D341Med (cell line): ENCODE results near the gene ZNF580.

Experiments used
- DNase-seq: peaks from one replicate; pipeline ENCODE4 v3.0.0; 2012; ENCODE audit warnings: low spot score

The ZNF580 gene

DNA sequence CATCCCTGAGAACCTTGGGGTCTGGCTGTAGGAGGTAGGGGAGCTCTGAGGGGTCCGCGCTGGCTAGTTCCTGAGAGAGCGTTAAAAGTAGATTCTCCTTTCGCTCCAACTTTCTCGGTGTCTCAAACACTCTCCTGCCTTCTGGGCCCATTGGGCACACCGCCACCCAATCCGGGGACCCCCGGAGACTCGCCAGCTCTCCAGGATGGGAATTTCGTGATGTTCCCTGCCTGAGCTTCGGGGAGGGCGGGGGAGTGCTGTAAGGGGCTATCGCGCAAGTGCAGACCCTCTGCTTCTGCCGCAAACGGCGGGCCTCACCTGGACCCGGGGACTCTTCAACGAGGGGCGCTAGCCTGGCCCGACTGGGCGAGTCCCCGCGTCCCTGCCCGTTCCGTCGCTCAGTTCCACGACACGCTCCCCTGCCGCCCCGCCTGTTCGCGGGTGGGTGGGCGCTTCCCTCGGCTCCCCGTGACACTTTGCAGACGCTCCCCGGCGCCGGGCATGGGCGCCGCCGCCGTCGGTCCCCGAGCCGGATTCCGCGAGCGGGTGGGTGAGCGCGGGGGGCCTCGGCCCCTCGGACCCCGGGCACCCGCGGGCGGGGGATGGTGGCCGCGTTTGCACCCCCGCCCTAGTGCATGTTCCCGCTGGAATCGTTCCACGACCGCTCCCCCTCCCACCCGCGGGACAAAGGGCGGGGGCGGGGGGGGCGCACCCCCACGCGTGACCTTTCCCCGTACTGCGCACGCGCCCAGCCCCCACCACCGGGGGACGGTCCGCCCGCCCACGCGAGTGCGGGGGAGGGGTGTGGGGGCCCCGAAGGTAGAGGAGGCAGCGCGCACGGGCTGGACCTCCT lies 7.2 kb downstream of the ZNF580 start, which contains the start of gene CCDC106:
Gene CCDC106 (plus strand): TSS at position 481 of the 853 bp plus-strand sequence. CDS start 835 bp downstream, outside the sequence.
- peak; percentile 86 for DNase-seq

DNA sequence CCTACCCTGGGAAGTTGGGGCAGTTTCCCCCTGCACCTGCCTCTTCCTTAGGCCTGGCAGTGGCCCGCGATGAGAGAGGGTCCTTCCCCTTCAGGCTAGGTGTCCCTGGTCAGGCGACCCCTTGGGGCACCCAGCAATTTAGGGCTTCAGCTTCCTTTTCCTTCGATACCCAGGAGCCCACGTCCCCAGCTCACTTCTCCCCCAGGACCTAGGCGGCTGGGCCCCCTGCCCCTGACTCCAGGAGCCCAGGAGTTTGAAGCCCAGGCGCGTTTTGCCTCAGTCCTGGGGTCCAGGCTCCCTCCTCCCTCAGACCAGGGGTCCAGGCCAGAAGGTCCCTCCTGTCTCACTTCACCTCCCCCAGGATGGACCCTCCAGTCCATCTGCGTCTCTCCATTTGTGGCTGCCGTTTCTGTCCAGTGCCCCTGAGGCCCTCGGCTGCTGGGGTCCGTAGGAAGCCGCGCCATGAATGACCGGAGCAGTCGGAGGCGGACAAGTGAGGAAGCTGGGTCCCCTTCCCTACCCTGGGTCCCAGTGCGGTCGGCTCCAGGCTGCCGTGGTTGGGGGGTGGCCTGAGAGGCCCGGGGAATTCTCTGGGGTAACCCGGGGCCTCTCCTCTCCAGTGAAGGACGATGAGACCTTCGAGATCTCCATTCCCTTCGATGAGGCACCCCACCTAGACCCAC lies 7.9 kb downstream of the ZNF580 start:
- DNase-seq: no peak

DNA sequence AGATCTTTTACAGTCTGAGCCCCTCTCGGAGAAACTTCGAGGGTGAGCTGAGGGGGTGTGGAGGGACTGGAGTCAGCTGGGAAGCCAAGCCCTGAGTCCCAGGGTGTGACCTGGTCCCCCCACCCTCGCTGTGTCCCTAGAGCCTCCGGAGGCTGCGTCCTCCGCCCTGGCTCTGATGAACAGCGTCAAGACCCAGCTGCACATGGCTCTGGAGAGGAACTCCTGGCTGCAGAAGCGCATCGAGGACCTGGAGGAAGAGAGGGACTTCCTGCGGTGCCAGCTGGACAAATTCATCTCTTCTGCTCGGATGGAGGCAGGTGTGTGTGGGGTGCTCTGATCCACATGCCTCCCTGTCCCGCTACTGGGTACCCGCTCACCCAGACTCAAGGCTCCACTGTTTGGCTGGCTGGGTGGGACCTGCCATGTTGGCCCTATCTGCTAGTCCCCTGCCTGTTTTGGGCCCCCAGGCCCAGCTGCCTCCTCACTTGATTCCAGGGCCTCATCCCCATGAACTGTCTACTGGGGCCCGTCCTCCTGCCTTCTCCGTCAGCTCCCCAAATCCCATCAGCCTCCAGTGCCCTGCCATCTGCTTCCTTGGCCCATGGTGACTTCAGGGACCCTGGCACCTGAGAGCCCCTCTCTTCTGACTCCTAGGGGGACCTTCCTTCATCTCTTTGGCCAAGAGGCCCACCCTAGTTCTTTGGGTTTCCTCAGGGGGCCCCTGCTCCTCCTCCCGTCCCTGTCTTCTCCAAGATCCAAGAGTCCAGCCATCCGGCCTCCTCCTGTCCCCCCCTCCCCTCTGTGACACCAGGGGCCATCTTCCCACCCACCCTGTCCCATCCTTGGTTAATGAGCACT lies 8.7 kb downstream of the ZNF580 start:
- DNase-seq: no peak

DNA sequence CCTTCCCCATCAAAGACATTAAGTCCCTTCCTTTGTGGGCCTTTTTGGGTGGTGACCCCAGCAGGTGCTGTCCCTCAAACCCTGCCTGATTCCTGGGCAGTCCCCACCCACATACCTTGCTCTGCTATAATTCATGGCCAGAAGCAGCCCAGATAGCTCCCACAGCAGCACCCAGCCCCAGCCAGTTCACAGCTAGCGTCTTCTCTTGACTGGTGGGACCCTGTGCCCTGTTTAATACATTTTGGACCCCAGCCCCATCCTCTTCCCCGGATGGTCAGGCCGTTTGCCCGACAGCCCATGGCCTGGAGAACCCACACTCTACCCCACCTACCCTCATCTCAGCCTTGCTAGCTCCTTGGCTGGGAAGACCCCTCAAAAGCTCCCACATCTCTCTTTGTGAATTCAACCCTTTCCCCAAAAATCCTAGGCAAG lies 9.3 kb downstream of the ZNF580 start:
- no peak for DNase-seq

DNA sequence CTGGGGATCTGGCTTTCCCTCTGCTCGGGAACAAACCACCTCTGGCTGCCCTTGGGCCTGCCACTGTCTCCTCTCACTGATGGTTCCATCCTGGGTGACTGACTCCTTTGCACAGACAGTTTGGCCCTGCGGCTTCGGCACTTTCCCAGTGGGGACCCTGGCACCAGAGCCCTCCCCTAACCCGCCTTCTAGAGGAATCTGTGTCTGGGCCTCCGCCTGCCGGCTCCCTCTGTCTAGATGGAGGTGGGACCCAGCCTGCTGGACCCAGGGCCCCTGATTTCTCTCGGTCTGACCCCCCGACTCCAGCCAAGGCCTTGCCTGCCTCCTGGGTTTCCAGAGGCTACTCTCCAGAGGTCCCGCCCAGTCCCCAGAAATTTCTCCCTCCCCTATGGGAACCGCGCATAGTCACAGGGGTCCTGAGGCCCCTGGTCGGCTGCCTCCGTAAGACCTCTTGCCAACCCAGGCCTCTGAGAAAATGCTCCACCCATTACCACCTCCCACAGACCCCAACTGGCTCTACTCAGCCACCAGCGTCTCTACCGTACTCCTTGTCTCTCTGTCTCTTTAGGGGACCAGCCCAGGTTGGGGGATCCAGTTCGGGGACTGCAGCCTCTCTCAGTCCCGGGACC lies 9.9 kb downstream of the ZNF580 start:
- no peak for DNase-seq

DNA sequence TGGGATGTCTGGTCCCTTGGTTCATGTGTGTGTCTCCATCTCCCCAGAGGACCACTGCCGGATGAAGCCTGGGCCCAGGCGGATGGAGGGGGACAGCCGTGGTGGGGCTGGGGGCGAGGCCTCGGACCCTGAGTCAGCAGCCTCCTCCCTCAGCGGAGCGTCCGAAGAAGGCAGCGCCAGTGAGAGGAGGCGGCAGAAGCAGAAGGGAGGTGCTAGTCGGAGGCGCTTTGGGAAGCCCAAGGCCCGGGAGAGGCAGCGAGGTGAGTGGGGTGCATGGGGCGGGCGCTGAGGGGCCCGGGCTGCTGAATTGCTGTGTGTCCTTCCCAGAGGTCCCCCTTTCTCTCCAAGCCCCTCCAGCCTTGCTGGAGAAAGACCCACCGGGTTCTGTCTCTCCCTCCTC lies 10.4 kb downstream of the ZNF580 start:
- DNase-seq: no peak

DNA sequence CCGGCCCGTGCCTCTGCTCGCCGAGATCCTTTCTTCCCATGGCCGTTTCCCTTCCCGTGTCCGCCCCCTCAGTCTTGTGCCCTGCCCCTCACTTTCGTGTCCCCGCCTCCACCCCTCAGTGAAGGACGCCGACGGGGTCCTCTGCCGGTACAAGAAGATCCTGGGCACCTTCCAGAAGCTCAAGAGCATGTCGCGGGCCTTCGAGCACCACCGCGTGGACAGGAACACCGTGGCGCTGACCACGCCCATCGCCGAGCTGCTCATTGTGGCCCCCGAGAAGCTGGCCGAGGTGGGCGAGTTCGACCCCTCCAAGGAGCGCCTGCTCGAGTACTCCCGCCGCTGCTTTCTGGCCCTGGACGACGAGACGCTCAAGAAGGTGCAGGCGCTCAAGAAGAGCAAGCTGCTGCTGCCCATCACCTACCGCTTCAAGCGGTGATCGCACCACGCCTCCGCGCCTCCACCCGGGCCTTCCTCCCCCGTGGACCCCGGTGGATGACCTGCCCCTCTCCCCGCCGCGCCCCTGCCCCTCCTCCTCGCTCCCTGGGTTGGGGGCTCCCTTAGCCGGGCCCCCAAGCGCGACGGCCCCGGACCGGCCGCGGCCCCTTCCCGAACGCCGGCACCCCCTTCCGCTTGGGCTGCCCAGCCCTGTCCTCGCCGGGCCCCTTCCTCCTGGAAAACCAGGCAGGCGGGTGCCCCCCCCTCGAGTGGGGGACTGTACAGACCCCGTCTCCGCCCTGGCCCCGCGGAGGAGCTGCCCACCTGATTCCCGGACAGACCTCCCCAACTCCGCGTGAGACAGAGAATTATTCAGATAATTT lies 11.7 kb downstream of the ZNF580 start:
- DNase-seq: no peak

DNA sequence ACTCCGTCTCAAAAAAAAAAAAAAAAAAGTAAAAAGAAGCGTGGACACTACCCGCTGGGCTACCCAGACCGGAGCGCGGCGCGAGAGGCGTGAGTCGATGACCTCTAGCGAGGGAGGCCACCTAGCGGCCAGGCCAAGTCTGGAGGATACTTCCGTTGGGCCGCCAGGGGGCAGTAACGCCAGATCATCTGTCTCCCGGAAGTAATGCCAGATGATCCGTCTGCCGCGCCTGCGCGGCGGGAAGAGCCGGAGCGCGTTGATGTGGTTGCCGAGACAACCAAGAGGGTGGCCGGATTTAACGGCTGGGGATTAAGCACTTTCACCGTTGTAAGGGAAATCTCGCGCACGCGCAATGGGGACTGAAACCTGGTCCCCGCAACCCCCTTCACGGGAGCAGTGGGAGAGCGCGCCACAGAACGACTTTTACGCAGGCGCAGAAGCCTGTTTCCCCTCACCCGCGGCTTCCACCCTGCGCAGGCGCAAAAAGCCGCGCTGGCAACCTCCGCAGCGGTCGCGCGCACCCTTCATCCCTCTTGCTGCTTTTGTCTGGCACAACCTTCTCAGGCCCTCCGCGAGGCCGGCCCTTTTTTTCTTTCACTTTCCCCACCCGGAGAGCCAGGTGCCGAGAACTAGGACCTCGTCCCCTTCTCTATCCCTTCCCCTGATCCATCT lies 13.0 kb downstream of the ZNF580 start:
- DNase-seq: peak; percentile 92

DNA sequence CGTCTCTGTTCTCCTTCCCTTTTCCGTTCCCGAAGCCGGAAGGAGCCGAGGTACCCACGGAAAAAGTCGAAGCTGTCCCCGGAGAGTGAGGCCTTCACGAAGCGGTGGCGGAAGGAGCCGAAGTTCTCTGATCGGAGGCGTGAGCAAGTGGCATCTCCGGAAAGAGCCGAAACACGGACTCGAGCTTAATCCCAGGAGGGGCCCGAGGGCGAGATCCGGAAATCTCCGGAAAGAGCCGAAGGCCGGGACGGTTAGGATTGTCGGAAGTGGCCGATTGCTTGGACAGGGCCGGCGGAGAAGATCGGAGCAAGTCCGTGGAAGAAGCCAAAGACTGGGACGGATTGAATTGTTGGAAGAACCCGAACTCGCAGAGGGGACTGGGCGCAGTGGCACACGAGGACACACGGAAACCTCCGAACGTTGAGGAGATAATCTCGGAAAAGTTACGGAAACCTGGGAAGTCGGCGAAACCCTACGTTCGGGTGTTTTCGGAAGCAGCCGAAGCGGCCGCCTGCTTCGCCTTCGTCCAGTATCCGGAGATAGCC lies 13.6 kb downstream of the ZNF580 start:
- DNase-seq: peak; percentile 83

DNA sequence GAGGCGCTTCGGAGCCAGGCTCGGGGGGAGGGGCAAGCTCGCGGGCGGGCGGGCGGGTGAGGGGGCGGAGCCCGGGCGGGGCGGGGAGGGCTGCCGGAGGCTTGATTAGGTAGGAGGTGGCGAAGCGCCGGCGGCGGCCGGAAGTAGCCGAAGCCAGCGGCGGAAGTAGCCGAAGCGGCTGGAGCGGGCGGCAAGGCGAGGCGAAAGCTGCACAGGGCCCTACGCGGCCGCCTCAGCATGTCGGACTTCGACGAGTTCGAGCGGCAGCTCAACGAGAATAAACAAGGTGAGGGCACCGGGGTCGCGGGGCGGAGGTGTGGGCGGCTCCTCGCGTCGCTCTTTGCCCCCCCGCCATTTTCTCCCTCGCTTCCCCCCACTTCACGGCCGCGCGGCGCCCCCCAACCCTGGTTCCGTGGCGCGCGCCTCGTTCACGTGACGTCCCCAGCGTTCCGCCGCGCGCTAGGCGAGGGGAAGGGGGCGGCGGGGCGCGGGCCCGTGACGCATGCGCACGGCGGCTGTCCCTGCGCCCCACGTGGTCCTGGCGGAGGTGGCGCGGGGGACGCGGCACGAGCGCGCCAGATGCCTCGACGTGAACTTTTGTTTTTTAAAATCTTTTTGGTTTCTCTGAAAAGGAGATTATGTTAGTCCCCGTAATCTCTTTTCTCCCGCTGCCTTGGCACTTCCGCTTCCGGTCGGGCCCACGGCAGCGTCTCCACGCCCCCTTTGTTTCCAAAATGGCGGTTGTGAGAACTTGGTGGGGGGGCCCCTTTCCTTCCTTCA lies 14.3 kb downstream of the ZNF580 start, which contains the start of gene U2AF2:
Gene U2AF2 (plus strand): TSS at position 168 of the 780 bp plus-strand sequence. CDS start 70 bp downstream, at position 238.
- peak; percentile 96 for DNase-seq

DNA sequence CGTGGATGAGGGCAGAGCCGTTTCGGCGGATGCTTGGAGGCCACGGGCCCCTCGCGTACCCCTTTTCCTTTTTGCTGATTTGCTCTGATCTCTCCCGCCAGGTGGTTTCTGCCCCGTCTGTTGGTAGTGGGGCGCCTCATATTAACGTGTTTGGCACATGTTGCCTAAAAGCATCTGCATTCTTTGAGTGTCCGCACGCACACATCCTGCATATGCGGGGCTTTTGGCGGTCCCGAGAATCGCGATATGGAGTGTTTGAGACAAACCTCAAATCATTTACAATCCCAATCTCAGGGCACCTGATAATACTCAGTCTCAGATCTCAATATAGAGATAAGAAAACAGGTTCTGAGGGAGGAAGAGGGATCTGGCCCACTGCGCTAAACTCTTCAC lies 14.8 kb downstream of the ZNF580 start:
- DNase-seq: no peak

DNA sequence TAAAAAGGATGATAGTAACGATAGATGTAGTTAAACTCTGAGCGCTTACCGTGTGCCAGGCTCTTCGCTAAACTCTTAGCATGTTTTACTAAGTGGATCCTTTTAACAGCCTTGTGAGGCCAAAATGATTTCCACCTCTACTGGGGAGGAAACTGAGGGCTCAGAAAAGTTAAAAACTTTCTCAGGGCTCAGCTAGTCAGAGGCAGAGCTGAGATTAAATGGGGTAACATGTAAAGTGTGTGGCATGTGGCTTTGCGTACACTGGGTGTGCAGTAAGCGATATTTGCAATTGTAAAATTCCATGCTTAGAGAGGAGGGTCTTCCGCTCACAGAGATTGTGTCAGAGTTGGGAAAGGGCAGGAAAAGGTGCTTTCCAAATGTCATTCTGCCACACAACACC lies 15.8 kb downstream of the ZNF580 start:
- no peak for DNase-seq

DNA sequence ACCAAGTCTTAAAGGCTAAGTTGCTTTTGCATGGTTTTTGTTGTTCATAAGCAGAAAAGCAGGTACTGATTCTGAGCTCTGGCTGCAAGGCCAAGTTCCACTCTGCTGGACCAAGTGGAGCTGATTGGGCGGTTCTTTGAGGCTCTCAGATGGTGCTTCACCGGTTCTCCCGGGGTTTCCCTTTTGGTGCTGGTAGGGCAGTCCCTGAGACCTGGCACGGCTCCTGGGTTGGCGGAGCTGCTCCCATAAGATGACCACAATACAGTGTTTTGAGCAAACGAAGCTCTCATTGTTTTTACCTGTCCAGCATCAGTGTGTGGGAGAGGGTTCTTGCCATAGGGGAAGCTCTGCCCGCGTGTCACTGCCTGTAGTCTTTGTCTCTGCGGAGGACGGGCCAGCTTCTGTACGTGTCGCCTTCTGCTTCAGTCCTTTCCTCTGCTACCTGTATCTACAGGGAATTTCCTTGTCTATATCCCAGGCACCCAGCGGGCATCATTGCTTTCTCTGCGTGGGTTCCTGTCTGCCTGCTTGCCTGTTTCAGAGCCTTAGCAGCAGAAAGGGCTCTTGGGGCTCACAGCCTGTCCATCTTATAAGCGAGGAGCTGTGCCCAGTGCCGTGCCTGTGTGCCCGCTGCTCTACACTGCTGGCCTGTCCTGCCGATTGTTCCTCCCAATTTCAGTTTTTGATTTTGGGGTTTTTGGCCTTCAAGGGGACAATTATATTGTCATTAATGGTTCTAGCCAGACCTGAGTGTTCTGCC lies 16.4 kb downstream of the ZNF580 start:
- no peak for DNase-seq

DNA sequence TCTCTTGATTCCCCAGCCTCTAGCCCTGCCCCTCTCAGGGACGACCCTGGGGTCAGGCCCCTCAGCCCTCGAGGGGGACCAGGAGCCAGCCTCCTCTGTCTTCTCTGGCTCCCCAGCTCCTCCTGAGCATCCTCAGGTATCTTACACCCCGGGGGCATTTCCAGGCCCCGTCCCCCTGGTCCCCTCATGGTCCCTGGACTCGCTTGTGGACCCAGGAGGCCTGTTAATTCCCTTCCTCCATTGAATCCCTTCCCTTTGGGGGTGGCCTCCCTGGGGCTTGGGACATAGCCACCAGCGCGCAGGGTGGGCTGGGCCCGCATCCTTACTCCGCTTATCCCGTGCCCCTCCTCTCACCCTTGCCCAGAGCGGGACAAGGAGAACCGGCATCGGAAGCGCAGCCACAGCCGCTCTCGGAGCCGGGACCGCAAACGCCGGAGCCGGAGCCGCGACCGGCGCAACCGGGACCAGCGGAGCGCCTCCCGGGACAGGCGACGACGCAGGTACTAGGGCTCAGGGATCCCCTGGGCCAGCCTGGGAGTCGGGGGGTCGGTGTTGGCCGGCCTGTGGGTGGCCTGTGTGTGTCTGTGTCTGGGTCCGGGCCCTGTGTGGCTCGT lies 18.2 kb downstream of the ZNF580 start:
- DNase-seq: no peak

DNA sequence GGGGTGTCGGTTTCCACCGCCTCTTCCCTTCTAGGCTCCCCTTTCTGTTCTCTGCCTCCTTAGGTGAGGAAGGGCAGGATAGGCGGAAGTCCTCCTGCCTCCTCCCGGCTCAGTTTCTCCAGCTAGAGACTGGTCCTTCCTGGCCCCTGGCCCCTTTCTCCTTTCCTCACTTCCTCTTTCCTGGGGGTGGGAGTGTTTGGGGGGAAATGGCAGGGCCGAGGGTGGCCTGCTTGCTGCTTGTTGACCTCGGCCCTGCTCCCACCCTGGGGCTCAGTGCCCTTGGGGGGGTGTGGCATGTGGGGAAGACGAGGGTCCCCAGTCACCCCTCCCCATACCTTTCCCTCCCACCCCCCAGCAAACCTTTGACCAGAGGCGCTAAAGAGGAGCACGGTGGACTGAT lies 19.0 kb downstream of the ZNF580 start:
- DNase-seq: no peak

DNA sequence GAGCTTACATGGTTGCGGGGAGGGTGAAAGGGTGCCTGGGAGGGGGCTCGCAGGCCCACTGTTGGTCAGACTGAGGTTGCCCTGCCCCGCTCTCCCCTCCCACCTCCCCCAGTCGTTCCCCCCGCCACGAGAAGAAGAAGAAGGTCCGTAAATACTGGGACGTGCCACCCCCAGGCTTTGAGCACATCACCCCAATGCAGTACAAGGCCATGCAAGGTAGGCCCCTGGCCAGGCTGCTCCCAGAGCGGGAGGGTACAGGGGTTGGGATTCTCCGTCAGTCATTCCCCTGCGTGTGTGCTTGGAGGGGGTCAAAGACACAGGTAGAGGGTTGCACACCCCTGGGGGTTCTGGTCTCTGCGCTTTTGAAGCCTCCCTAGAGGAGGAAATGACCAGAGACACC lies 19.6 kb downstream of the ZNF580 start:
- no peak for DNase-seq

DNA sequence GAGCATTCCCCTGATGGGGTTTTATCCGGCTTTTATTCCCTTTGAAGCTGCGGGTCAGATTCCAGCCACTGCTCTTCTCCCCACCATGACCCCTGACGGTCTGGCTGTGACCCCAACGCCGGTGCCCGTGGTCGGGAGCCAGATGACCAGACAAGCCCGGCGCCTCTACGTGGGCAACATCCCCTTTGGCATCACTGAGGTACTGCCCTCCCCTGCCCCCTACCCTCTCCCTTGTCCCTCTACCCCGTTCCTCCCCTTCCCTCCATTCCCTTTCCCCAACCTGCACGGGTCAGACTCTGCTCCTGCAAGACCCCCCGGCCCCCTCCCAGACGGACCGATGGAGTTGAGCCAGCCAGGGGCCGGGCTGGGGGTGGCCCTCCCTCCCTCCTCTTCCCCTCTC lies 20.2 kb downstream of the ZNF580 start:
- DNase-seq: no peak

DNA sequence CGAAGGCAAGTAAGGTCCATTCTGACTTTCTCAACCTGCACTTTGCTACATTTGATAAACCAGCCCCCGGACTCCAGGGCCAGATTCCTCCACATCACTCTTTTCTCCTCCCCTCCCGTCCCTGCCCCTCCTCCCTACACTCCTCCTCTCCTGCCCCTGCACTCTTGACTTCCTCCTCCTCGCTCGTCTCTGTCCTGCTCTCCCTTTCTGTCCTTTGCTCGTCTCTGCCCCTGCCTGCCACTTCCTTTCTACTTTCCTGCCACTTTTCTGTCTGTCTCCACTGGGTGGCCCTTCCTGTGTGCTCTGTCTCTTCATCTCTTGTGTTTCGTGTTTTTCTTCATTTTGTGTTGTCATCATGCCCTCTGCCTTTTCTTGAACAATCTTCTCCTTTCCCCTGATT lies 21.0 kb downstream of the ZNF580 start:
- DNase-seq: no peak
